GM18858 (cell line): Measurements from ENCODE around the gene MACROD2.

ENCODE experiments used
- ATAC-seq: cut with Tn5 transposase; IDR thresholded peaks from one replicate; pipeline ENCODE4 v1.9.1; 2021; ENCODE audit not compliant: unreplicated experiment

MACROD2 gene

GRCh38 chr20:16100111-16100510, 2104.8 kb downstream of the MACROD2 start:
- no peak for ATAC-seq

- ATAC-seq = no peak
These were observed 2105.5 kb downstream of the MACROD2 start for GRCh38 chr20:16100767-16101166.
